Motor neuron (in vitro differentiated cells): Measurements from ENCODE around the gene FILIP1L. TPM values are rescaled to one million over a fixed set of nuclear protein-coding genes. Genes with fewer than 3 reads are reported as not detected.

Experiments
- ATAC-seq, 8 experiments: fragments of 200-7000 bp; cut with Tn5 transposase; replicated peaks in 6 of 8; 2 replicates each; pipeline ENCODE4 v1.8.0; 2021; ENCODE audit warnings: mild to moderate bottlenecking in 8 of 8, moderate library complexity in 8 of 8
- H3K27ac ChIP-seq, 2 donors: fragments of 250-450 bp; sonication (Bioruptor Pico); 2 replicates each; pipeline ENCODE4 v1.9.0; 2021; ENCODE audit warnings: antibody characterized with exemption in 2 of 2, mild to moderate bottlenecking in 2 of 2, moderate library complexity in 1 of 2
- H3K4me1 ChIP-seq, 2 donors: fragments of 250-450 bp; sonication (Bioruptor Pico); replicated peaks in 1 of 2; 2 replicates each; pipeline ENCODE4 v1.6.1; 2021; ENCODE audit warnings: antibody characterized with exemption in 2 of 2, mild to moderate bottlenecking in 2 of 2, moderate library complexity in 1 of 2
- H3K4me3 ChIP-seq, 5 donors: fragments of 250-450 bp; sonication (Bioruptor Pico); 2 replicates each; pipeline ENCODE4 v1.9.0; 2021; ENCODE audit warnings: antibody characterized with exemption in 5 of 5, mild to moderate bottlenecking in 5 of 5, moderate library complexity in 4 of 5
- WGBS, 10 experiments: fragments of 450-650 bp; shearing (Covaris generic); methylation state at CpG; one replicate each; pipeline ENCODE4 v1.0.0; 2022; 5-methylcytosine and 5-hydroxymethylcytosine counted together
- in situ Hi-C, 9 experiments: fragments of 400-800 bp; cut with MboI; loops; one replicate each; pipeline ENCODE4 v1.15.0; 2021; ENCODE audit warnings: low sequenced_read_pairs in 9 of 9, low pct_unique_long_range_greater_than_20kb in 2 of 9; ENCODE audit not compliant: unreplicated experiment in 9 of 9
- total RNA-seq, 8 experiments: library from RNA; unstranded; fragments of 300-600 nt; gene quantifications; 2 replicates each; pipeline versions ENCODE4 v1.2.3 to v1.2.4, GENCODE V29; 2022

The FILIP1L gene
- total RNA-seq, 8 experiments from 2014 or later: 2.2 to 31.1 (median 6.3) TPM

- Histone ChIP-seq H3K4me3 (no peak overlapping the region), H3K27ac (no peak overlapping the region), H3K4me1 (peaks cover 0 to 8% of the 10 kb centered on the region in 2 donors)
- WGBS, 10 experiments: 93 to 100% (median 100%) methylated on average over 1 to 3 of the region's 3 CpGs; no CpG with 5 or more reads in 1 of the 10 experiments
- no peak for ATAC-seq
- in situ Hi-C loops: no loop called here
These were observed 166.9 kb downstream of the FILIP1L start for GRCh38 chr3:99947356-99947755.

- ATAC-seq: peak in 6 of 8 experiments; percentile 35 to 95 (median 86)
- 10 to 100% (median 50%) methylated on average over 1 to 4 of the region's 5 CpGs; no CpG with 5 or more reads in 1 of the 10 experiments for WGBS, 10 experiments
- peaks cover 0 to 8% of the 10 kb centered on the region in 2 donors for H3K4me1 ChIP-seq
- in situ Hi-C loops: no loop called here
- no peak overlapping the region for H3K4me3 ChIP-seq
- H3K27ac ChIP-seq: no peak overlapping the region
These were observed 168.8 kb downstream of the FILIP1L start for GRCh38 chr3:99945328-99945995.

GRCh38 chr3:99943931-99944761, 170.2 kb downstream of the FILIP1L start:
- Histone ChIP-seq H3K4me3 (no peak overlapping the region), H3K4me1 (peaks cover 0 to 8% of the 10 kb centered on the region in 2 donors), H3K27ac (no peak overlapping the region)
- no peak for ATAC-seq
- in situ Hi-C loops: no loop called here
- WGBS, 10 experiments: 52 to 95% (median 79%) methylated on average over 2 to 3 of the region's 4 CpGs; no CpG with 5 or more reads in 3 of the 10 experiments

- in situ Hi-C loops: no loop called here
- Histone ChIP-seq H3K4me1 (peaks cover 11 to 17% of the 10 kb centered on the region in 2 donors), H3K4me3 (no peak overlapping the region), H3K27ac (no peak overlapping the region)
- no peak for ATAC-seq
- WGBS, 10 experiments: 80 to 100% (median 100%) methylated on average over 1 of the region's 1 CpG; no CpG with 5 or more reads in 1 of the 10 experiments
These were observed 173.1 kb downstream of the FILIP1L start for GRCh38 chr3:99941211-99941610.

GRCh38 chr3:99940350-99940749, 174.0 kb downstream of the FILIP1L start:
- Histone ChIP-seq H3K27ac (no peak overlapping the region), H3K4me1 (peaks cover 8 to 17% of the 10 kb centered on the region in 2 donors), H3K4me3 (no peak overlapping the region)
- no peak for ATAC-seq
- in situ Hi-C loops: no loop called here
- 63 to 96% (median 80%) methylated on average over 1 to 2 of the region's 2 CpGs; no CpG with 5 or more reads in 1 of the 10 experiments for WGBS, 10 experiments

- WGBS, 10 experiments: 83 to 100% (median 91%) methylated on average over 1 of the region's 1 CpG; no CpG with 5 or more reads in 5 of the 10 experiments
- Histone ChIP-seq H3K4me3 (no peak overlapping the region), H3K27ac (no peak overlapping the region), H3K4me1 (peaks cover 3 to 17% of the 10 kb centered on the region in 2 donors)
- ATAC-seq: no peak
- in situ Hi-C loops: no loop called here
These were observed 174.4 kb downstream of the FILIP1L start for GRCh38 chr3:99939876-99940275.

GRCh38 chr3:99938270-99938911, 175.9 kb downstream of the FILIP1L start:
- 14 to 100% (median 92%) methylated on average over 1 to 3 of the region's 3 CpGs; no CpG with 5 or more reads in 1 of the 10 experiments for WGBS, 10 experiments
- Histone ChIP-seq H3K27ac (no peak overlapping the region), H3K4me1 (peaks cover 3 to 17% of the 10 kb centered on the region in 2 donors), H3K4me3 (no peak overlapping the region)
- ATAC-seq: peak in 1 of 8 experiments; percentile 21
- in situ Hi-C loops: no loop called here

- peak in 1 of 8 experiments; percentile 9 for ATAC-seq
- WGBS, 10 experiments: 29 to 100% (median 66%) methylated on average over 1 to 4 of the region's 4 CpGs; no CpG with 5 or more reads in 3 of the 10 experiments
- in situ Hi-C loops: no loop called here
These were observed 179.1 kb downstream of the FILIP1L start for GRCh38 chr3:99934975-99935797.

GRCh38 chr3:99933971-99934750, 180.1 kb downstream of the FILIP1L start:
- Histone ChIP-seq H3K4me3 (no peak overlapping the region), H3K27ac (no peak overlapping the region), H3K4me1 (peaks cover 3 to 17% of the 10 kb centered on the region in 2 donors)
- in situ Hi-C loops: no loop called here
- ATAC-seq: no peak
- 67 to 100% (median 96%) methylated on average over 1 to 5 of the region's 5 CpGs; no CpG with 5 or more reads in 1 of the 10 experiments for WGBS, 10 experiments

More at GRCh38 chr3:99934975-99935797, 179.1 kb downstream of the FILIP1L start:
- Histone ChIP-seq H3K4me1 (peaks cover 3 to 17% of the 10 kb centered on the region in 2 donors), H3K27ac (no peak overlapping the region), H3K4me3 (no peak overlapping the region)

GRCh38 chr3:99931059-99931458, 183.2 kb downstream of the FILIP1L start:
- no peak for ATAC-seq
- in situ Hi-C loops: no loop called here
- Histone ChIP-seq H3K4me1 (peaks cover 2 to 7% of the 10 kb centered on the region in 2 donors), H3K27ac (no peak overlapping the region), H3K4me3 (no peak overlapping the region)
- 45 to 100% (median 72%) methylated on average over 1 of the region's 1 CpG; no CpG with 5 or more reads in 4 of the 10 experiments for WGBS, 10 experiments

GRCh38 chr3:99929745-99930139, 184.6 kb downstream of the FILIP1L start:
- H3K4me3 ChIP-seq: no peak overlapping the region
- ATAC-seq: peak in 4 of 8 experiments; percentile 33 to 74 (median 45)
- in situ Hi-C loops: no loop called here
- 0 to 90% (median 58%) methylated on average over 1 to 3 of the region's 3 CpGs; no CpG with 5 or more reads in 1 of the 10 experiments for WGBS, 10 experiments
- H3K4me1 ChIP-seq: peaks cover 2 to 7% of the 10 kb centered on the region in 2 donors
- no peak overlapping the region for H3K27ac ChIP-seq
